ENCODE results near the gene ZNF669.

The ZNF669 gene

GRCh38 chr1:247110627-247111258, 6.6 kb upstream of the ZNF669 start:
- DNase-seq: no peak

- DNase-seq: no peak
These were observed 3.5 kb upstream of the ZNF669 start for GRCh38 chr1:247107694-247108093.

DNA sequence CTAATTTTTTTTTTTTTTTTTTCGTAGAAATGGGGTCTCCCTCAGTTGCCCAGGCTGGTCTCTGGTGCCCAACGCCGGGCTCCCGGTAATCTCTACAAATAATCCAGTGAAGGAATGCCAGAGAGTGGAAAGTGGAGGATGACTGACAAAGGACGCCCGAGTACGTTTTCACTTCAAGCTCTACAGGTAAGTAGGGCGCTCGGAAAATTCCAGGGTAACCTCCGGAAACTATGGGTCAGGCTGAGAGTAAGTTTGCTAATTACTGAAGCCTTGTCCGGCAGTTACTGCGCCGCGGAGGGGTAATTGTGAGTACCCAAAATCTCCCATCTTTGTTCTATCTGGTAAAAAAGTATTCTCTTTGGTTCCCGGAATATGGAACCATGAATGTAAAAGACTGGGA, 1.8 kb upstream of the ZNF669 start:
- no peak for DNase-seq

GRCh38 chr1:247104965-247105364, 809 bp upstream of the ZNF669 start:
- DNase-seq: no peak

GRCh38 chr1:247102381-247102780, 1.8 kb downstream of the ZNF669 start:
- DNase-seq: no peak

DNA sequence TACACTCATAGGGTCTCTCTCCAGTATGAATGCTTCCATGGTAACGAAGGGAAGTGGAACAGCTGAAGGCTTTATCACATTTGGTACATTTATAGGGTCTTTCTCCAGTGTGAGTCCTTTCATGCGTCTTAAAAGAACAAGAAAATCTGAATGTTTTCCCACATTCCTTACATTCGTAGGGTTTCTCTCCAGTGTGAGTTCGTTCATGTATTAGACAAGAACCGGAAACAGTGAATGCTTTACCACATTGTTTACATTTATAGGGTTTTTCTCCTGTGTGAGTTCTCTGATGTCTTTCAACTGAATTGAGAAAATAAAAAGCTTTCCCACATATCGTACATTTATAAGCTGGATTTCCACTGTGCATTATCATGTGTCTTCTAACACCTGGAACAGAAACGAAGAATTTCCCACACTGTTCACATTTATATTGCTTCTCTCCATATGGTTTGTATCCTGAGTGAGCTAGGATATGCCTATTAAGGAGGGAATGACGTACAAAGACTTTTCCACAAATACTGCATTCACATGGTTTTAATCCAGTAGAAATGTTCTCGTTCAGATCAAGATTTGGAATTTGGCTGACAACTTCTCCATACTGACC, 3.4 kb downstream of the ZNF669 start:
- DNase-seq: no peak

DNA sequence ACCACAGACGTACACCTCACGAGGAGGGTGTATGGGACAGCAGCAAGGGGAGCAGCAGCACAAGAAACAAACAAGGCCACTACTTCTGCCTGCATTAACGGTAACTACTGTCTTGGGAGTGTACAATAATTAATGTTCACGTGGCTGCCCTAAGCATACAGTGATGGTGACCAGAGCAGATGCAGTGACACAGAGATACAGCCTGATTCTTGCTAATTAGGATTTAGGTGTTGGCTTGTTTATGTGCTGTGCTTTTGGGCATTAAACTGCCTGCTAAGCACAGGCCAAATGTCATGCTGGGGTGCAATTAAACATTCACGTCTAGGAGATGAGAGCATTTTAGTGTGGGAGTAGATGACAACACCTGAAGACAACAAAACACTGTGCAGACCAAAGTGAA, 7.2 kb downstream of the ZNF669 start:
- DNase-seq: no peak

DNA sequence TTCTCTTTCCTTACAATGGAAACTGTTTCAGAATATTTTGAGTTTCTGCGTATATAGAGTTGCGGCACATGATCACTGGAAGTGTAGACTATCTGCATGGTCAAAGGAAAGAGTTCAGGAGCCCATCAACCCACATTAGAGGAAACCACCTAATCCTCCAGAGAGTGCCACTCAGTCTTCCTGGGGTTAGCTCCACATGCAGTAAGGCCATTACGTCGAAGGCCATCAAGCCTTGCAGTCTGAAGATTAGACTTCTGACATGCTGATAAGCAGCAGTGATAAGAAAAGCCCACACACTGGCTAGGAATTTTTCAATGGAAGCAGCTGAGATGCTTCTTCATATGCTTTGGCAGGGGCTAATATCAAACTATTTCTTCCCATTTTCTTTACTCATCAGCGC, 7.6 kb downstream of the ZNF669 start:
- no peak for DNase-seq

DNA sequence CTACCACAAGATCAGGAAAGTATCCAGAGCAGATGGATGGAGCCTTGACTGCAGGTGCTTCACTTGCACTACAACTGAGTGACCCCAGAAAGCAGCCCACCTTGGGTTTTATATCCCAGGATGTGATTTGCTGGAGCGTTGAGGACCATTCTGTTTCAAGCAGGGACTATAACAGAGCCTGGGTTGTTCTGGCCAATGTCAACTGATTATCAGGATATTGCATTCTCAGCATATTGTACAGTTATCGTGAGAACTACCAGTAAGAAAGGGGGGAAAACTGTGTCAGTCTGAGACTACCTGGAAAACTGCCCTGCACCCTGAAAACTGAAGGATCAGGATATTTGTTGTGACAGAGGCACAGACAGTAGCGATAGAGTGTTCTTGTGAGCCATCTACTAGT, 8.0 kb downstream of the ZNF669 start:
- DNase-seq: no peak

DNA sequence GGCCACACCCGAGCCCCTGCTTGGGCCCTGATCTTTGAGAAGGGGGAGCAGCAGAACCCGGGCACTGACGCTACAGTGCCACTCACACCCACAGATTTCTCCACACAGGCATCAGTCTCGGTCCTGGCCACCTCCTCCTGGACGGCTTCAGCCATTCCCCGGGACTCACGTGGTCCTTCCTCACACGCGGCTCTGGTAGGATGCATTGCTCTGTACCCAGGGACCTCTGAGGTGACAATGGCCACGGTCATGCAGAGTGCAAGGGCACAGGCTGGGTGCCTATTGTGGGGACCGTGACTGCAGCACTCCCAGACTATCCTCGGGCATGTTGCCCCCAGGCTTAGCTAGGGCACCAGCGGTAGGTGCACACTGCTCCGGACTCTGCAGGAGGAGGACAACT, 13.7 kb downstream of the ZNF669 start:
- DNase-seq: no peak

DNA sequence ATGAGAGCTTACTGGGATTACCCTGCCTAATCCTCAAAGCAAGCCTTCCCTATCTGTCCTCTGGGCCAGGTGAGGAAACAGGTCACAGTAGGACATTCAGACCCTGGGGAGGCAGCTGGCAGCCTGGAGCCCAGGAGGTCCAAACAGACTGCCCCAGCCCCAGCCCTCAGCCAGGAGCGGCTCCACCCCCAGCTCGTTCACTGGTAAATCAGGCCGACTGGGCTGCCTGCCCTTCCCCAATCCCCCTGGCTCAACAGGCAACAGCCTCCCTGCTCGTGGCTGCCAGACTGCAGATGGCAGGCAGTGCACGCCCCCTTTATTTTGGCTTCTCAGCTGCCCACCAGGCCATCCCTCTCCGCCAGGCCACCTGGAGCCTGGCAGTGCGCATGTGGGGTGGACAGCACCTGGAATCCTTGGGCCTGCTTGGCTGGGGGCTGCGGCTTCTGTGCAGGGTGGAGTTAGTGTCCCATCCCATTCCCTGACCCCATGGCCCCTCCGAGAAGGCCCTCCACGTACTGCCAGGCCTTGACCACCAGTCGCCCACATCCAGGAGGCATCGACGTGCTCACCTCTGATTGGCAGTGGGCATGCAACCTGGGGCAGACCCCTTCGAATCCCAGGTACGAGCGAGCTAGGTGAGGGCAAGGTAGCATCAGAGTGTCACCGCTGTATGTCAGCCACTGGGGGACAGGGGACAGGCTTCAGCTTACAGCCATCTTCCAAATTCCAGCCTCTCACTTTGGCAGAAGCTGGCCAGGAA, 14.4 kb downstream of the ZNF669 start:
- no peak for DNase-seq

DNA sequence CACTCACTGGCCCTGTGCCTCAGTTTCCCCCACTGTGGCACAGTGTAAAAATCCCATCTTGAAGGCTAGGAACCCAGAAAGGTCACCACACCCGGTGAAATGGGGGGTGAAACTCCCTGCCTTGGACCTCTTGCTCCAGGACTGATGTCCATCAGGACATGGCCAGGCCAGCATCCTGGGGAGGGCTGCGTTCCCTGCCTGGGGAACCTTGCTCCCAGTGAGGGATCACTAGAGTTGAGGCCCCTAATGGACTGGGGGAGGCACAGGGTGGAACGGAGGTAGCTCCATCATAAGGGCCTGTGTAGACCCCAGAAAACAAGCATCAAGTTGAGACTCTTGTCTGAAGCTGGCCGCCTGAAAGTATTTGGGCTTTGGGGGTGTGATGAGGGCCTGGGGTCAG, 15.2 kb downstream of the ZNF669 start:
- no peak for DNase-seq

DNA sequence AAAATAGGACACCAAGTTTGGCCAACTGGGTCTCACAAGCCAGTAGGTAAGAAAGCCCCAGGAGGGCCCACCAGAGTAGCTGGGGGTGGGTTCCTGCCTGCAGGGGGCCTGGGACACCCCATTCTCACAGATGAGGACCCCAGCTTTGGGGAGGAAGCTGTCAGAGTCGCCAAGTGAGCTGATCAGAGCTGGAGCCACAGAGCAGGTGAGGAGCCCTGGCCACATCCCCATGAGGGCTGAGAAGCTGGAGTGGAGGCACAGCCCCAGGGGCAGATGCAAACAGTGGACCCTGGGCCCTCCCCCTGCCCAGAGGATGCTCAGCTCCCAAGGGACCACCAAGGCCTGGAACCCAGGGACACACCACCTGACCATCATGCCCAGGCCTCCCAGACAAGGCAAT, 16.9 kb downstream of the ZNF669 start:
- no peak for DNase-seq

DNA sequence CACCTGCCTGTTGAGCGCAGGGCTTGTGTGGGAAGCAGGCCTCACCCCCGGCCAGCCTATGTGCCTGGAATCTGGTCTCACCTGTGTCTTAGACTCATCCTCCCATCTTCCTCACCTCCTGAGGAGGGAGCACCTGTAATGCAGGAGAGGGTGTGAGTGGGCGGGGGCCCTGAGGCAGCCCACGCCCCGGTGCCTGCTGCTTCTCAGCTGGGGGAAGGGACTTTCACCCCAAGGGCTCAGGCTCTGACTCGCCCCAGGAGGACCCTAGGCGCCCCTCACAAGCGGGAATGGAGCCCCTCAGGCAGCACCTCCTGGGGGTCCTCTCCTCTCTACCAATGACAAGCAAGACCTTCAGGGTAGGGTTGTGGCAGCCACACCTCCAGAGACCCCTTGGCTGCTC, 18.8 kb downstream of the ZNF669 start:
- DNase-seq: no peak

DNA sequence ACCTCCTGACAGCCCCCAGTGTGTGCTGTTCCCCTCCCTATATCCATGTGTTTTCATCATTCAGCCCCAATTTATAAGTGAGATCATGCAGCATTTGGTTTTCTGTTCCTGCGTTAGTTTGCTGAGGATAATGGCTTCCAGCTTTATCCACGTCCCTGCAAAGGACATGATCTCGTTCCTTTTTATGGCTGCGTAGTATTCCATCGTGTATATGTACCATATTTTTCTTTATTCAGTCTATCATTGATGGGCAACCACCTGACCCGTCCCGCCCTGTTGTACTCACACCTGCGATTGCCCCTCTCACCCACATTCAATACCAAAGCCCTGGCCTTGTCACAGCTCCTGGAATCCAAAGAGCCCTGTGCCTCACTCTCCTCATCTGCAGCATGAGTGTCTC, 19.4 kb downstream of the ZNF669 start:
- DNase-seq: no peak

DNA sequence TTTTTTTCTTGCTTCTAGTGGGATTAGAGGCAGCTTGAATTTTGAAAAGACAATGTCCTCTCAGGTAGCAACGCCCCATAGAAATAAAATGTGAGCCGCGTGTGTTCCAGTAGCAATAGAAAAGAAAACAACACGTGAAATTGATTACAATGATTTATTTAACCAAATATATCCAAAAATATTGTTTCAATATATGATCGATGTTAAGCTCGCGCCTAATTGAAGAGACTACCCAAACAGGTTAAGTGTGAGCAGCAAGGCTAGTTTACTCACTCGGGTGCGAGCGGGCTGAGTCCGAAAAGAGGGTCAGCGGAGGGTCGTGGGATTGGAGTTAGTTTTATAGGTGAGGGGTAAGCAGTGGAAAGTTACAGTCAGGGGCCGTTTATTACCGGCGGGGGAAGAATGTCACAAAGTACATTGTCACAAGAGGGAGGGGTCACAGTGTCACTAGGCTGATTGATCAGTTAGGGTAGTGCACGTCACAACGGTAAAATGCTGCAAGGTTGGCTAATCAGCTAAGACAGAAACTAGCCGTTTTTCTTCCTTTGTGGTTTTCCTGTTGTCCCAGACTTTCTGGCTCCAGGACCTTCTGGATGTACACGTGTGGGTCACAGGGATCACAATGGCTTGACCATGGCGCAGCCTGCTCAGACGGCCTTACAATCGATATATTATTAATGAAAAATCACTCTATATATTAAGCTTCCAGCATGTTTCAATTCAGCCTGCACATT, 24.8 kb downstream of the ZNF669 start:
- no peak for DNase-seq

DNA sequence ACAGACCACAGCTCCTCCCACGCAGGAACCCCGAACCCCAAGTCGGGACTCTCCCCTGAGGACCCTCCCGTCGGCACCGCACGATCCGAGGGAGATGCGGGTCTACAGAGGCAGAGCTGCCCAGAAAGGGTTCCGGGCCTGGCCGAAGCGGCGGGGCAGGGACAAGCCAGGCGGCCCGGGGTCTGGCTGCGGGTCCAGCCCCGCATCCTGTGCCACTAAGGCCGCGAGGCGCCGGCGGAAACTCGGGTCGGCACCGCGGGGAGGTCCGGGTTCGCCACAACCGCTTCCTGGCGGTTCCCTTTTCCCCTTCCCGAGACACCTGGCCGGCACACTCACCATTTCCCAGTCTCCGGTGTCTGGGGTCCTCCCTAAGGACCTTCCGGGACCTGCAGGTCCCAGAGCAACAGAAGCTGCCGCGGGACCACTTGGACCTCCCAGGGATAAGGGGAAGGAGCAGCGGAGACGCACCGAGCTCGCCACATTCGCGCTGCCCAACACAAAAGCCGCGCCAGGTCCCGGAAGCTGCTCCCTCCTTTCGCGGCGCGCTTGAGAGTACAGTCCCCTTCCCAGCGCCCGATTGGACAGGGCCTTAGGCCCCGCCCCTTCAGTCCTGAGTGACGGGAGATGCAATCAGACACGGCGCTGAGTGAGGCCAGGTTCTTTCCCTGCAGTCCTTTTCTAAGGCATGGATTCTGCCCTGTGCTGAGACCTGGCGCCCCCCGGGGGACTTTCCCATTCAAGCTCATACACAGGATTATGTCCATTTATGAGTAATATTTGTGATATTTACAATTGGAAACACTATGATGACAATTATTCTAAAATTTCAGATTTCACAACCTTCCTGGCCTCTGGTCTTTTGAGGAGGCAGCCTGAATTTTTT, 25.7 kb downstream of the ZNF669 start, which contains the start of gene ZNF670:
Gene ZNF670, minus strand, starts transcription at position 554 of the 883 bp plus-strand sequence. Its CDS starts 215 bp downstream, at position 339.
- DNase-seq: peak; percentile 94

- DNase-seq: no peak
These were observed 26.3 kb downstream of the ZNF669 start for GRCh38 chr1:247077876-247078257.

GRCh38 chr1:247077213-247077612, 26.9 kb downstream of the ZNF669 start:
- no peak for DNase-seq

DNA sequence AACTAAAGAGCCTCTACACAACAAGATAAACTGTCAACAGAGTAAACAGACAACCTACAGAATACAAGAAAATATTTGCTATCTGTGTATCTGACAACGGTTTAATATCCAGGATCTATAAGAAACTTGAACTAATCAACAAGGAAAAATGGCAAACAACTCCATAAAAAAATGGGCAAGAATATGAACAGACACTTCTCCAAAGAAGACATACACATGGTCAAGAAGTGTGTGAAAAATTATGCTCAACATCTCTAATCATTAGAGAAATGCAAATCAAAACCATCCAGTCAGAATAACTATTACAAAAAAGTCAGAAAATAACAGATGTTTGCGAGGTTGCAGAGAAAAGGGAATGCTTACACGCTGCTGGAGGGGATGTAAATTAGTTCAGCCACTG, 33.5 kb downstream of the ZNF669 start:
- DNase-seq: no peak

DNA sequence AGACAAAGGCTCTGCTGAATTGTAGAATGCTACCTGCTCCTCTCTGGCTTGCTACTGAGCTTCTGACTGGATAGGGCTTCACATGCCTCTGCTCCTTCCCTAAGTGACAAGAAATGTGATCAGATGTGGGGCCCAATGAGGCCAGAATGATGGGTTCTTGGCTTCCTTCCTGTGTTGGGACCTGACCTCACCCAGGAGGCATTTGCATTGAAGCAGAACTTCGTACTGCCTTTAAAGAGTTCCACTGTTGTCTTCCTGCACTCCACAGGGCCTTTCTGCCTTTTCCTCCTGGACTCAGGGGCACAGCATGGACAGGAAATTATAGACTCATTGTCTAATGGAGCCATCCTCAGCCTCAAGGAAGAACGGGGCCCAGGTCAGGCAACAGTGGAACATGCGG, 39.9 kb downstream of the ZNF669 start:
- no peak for DNase-seq

DNA sequence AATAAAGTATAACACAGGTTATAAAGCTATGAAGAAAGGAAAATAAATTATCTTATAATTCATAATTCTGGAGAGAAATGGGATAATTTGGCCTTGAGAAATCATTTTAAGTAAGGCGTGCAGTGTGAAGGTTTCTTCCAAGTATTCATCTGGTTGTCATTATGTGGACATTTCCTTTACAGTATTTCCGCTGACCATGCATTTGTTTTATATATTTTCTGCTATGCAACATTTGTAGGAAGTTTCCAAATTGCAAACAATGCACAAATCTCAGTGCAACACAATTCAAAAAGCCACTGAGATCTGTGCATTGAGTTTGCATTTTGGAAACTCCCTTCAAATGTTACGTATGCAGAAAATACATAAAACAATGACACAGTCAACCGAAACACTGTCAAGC, 43.4 kb downstream of the ZNF669 start:
- DNase-seq: no peak

GRCh38 chr1:247056071-247056470, 48.1 kb downstream of the ZNF669 start:
- DNase-seq: no peak
